ENCODE measurements around the gene UPF2. TPM values are rescaled to one million over a fixed set of nuclear protein-coding genes. Genes with fewer than 3 reads are reported as not detected.

UPF2 gene, protein sequence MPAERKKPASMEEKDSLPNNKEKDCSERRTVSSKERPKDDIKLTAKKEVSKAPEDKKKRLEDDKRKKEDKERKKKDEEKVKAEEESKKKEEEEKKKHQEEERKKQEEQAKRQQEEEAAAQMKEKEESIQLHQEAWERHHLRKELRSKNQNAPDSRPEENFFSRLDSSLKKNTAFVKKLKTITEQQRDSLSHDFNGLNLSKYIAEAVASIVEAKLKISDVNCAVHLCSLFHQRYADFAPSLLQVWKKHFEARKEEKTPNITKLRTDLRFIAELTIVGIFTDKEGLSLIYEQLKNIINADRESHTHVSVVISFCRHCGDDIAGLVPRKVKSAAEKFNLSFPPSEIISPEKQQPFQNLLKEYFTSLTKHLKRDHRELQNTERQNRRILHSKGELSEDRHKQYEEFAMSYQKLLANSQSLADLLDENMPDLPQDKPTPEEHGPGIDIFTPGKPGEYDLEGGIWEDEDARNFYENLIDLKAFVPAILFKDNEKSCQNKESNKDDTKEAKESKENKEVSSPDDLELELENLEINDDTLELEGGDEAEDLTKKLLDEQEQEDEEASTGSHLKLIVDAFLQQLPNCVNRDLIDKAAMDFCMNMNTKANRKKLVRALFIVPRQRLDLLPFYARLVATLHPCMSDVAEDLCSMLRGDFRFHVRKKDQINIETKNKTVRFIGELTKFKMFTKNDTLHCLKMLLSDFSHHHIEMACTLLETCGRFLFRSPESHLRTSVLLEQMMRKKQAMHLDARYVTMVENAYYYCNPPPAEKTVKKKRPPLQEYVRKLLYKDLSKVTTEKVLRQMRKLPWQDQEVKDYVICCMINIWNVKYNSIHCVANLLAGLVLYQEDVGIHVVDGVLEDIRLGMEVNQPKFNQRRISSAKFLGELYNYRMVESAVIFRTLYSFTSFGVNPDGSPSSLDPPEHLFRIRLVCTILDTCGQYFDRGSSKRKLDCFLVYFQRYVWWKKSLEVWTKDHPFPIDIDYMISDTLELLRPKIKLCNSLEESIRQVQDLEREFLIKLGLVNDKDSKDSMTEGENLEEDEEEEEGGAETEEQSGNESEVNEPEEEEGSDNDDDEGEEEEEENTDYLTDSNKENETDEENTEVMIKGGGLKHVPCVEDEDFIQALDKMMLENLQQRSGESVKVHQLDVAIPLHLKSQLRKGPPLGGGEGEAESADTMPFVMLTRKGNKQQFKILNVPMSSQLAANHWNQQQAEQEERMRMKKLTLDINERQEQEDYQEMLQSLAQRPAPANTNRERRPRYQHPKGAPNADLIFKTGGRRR
- total RNA-seq (2022; extraction: Qiagen RNA extraction; ENCODE audit: low read depth), result 15.4 to 21.1 TPM (median 16.3 TPM) in 5 replicates

DNA sequence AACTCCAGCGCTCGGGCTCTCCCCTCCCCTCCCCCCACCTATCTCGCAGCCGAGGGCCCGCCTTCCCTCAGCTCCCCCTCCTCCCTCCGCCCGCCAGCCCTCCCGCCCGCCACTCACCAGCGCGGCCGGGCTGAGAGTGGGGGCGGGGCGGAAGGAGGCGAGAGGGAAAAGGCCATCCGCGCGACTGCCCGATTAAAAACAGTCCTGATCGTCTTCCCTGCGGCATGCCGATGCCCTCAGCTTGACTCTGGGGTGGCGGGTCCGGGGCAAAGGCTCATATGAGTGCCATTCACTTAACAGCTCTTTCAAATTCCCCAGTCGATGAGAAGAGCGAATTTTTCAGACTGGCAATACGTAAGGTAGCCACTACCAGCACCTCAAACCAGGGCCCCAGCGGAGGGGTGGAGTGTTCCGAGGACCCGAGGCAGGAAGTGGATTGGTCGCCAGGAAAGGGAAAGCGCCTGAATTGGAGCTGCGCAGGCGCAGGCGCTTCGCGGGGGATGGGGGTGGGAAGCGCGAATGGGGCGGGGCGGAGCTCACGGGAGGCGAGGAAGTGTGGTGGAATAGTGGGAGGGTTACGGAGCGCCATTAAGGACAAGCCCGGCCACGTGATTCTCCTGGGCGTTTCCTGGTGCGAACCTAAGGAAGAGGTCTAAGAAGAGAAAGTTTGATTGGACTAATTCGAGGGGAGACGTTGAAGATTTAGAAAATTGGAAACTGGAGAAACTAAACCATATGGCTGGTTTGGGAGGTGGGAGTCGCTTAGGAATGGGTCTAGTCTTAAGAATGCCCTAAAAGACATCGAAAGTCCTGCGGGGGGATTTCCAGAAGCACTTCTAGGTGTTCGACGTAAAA lies at the start of gene UPF2:
UPF2 (minus strand) TSS at position 13 of the 855 bp plus-strand sequence. CDS start 7,386 bp downstream, outside the sequence.

DNA sequence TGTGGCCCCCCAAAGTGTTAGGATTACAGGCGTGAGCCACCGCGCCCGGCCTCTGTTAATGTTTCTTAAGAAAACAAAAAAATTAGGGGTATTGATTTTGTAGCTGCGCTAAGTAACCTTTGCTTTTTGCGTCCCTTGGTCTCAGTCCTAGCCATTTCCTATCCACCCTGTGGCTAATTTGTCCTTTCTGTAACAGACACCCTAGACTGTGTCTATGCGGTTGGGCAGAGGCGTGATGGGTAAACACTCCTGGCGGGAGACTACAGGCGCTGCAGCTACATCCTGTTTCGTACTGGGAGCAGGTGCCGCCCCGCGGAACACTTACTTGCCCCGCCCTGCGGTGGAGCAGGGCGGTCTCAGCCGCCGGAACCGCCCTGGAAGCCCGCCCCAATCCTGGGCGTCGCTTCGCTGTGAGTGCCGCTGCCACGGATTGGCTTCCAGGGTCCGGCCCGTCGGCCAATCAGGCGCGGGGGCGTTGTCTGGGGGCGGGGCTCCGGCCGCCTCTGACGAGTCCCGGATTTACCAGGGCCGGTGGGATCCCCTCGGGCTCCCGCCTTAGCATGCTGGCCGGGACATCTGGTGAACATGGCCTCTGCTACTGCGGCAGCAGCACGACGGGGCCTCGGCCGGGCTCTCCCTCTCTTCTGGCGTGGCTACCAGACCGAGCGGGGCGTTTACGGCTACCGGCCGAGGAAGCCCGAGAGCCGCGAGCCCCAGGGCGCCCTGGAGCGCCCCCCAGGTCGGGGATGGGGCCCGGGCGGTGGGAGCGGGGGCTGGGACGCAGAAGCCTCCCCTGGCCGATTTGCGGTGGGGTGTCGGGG lies 26.1 kb upstream of the UPF2 start, which contains the start of gene DHTKD1:
DHTKD1 (plus strand) TSS at position 506 of the 821 bp plus-strand sequence; CDS start at position 586, 80 bp downstream.

Other genes with a start within 250 kb of the UPF2 start
- gene PROSER2, start 219.5 kb downstream of the UPF2 start, total RNA-seq (2022; extraction: Qiagen RNA extraction; ENCODE audit: low read depth), result 32.1 to 41.8 TPM (median 40.9 TPM) in 5 replicates
- 6.7 to 9.5 TPM (median 8.6 TPM) in 5 replicates for gene DHTKD1, start 26.1 kb upstream of the UPF2 start, total RNA-seq (2022; extraction: Qiagen RNA extraction; ENCODE audit: low read depth)
- 11.1 to 13.8 TPM (median 12.6 TPM) in 5 replicates for gene SEC61A2, start 86.9 kb upstream of the UPF2 start, total RNA-seq (2022; extraction: Qiagen RNA extraction; ENCODE audit: low read depth)
- 126 to 167 TPM (median 141 TPM) in 5 replicates for gene NUDT5, start 153.1 kb upstream of the UPF2 start, total RNA-seq (2022; extraction: Qiagen RNA extraction; ENCODE audit: low read depth)
- gene CDC123, start 153.4 kb upstream of the UPF2 start, total RNA-seq (2022; extraction: Qiagen RNA extraction; ENCODE audit: low read depth), result 130 to 200 TPM (median 134 TPM) in 5 replicates